Spleen (tissue), 7 donors: Measurements from ENCODE around the gene NUDT7.

Experiments
- POLR2A ChIP-seq, 3 donors: fragments of 450-650 bp; IDR thresholded peaks; one replicate each; pipeline ENCODE4 v1.5.1; 2017; ENCODE audit warnings: antibody characterized with exemption in 3 of 3, mild to moderate bottlenecking in 1 of 3
- POLR2AphosphoS5 ChIP-seq, 3 donors: sonication (generic); formaldehyde crosslinking; IDR thresholded peaks; one replicate each; pipeline ENCODE4 v1.5.1; 2017; ENCODE audit warnings: antibody characterized with exemption in 3 of 3
- TF ChIP-seq, protein P1 (sequence below), 11 experiments: fragments of 200-600 bp in 7 of 11; fragments of 450-650 bp in 4 of 11; sonication (generic) in 4 of 11; IDR thresholded peaks in 8 of 11; conservative IDR thresholded peaks in 3 of 11; 1 replicate in 7 of 11; 2 replicates in 4 of 11; pipeline versions ENCODE4 v1.4.0 to v1.8.0; 2016 to 2021; ENCODE audit warnings: antibody characterized with exemption in 11 of 11, inconsistent platforms in 4 of 11, mild to moderate bottlenecking in 1 of 11
- donor health status: DM: no; HTN: no; CAD: no; lungs with moderate emphysema.
- donor health status: DM: no; HTN: no; CAD: no.
- donor health status: DM: no; HTN: no; CAD: no.

GRCh38 chr16:77784441-77785372, 62.4 kb downstream of the NUDT7 start:
- TF ChIP-seq, protein P1, sequence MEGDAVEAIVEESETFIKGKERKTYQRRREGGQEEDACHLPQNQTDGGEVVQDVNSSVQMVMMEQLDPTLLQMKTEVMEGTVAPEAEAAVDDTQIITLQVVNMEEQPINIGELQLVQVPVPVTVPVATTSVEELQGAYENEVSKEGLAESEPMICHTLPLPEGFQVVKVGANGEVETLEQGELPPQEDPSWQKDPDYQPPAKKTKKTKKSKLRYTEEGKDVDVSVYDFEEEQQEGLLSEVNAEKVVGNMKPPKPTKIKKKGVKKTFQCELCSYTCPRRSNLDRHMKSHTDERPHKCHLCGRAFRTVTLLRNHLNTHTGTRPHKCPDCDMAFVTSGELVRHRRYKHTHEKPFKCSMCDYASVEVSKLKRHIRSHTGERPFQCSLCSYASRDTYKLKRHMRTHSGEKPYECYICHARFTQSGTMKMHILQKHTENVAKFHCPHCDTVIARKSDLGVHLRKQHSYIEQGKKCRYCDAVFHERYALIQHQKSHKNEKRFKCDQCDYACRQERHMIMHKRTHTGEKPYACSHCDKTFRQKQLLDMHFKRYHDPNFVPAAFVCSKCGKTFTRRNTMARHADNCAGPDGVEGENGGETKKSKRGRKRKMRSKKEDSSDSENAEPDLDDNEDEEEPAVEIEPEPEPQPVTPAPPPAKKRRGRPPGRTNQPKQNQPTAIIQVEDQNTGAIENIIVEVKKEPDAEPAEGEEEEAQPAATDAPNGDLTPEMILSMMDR (IDR thresholded peaks at IDR 0.05 in 8 of 11, conservative IDR thresholded peaks at IDR 0.05 in 3 of 11): peak in 1 of 11 experiments; percentile 17
- no peak for TF ChIP-seq POLR2A (IDR thresholded peaks at IDR 0.05)
- no peak for TF ChIP-seq POLR2AphosphoS5 (IDR thresholded peaks at IDR 0.05)
